Stimulated activated CD8-positive, alpha-beta memory T cell treated with anti-CD3 and anti-CD28 coated beads, Interleukin-2, amount 100 ng/mL, for 48 hours (primary cell): ENCODE measurements around the gene TRPV6.
A peak's percentile ranks its signal among the peaks of the same experiment; 100 is the strongest.

Source experiments
- DNase-seq, 2 donors: peaks; one replicate each; pipeline ENCODE4 v3.0.0-alpha.2; 2020; ENCODE audit warnings: low read depth in 2 of 2

Gene TRPV6

GRCh38 chr7:142868986-142869415, 16.5 kb downstream of the TRPV6 start:
- no peak for DNase-seq

GRCh38 chr7:142868188-142868985, 17.2 kb downstream of the TRPV6 start:
- no peak for DNase-seq

- DNase-seq: no peak
These were observed 18.0 kb downstream of the TRPV6 start for GRCh38 chr7:142867398-142868187.

GRCh38 chr7:142867097-142867378, 18.5 kb downstream of the TRPV6 start:
- no peak for DNase-seq

GRCh38 chr7:142866361-142867096, 19.0 kb downstream of the TRPV6 start:
- no peak for DNase-seq

GRCh38 chr7:142865766-142866165, 19.8 kb downstream of the TRPV6 start:
- no peak for DNase-seq

GRCh38 chr7:142864980-142865747, 20.4 kb downstream of the TRPV6 start:
- no peak for DNase-seq

GRCh38 chr7:142863891-142864685, 21.5 kb downstream of the TRPV6 start:
- no peak for DNase-seq

- DNase-seq: no peak
These were observed 22.7 kb downstream of the TRPV6 start for GRCh38 chr7:142862786-142863400.

- DNase-seq: no peak
These were observed 23.2 kb downstream of the TRPV6 start for GRCh38 chr7:142862351-142862750.

- no peak for DNase-seq
These were observed 24.6 kb downstream of the TRPV6 start for GRCh38 chr7:142860968-142861367.

GRCh38 chr7:142859829-142860228, 25.7 kb downstream of the TRPV6 start:
- no peak for DNase-seq

- DNase-seq: no peak
These were observed 26.1 kb downstream of the TRPV6 start for GRCh38 chr7:142859411-142859810.

- DNase-seq: no peak
These were observed 27.9 kb downstream of the TRPV6 start for GRCh38 chr7:142857625-142858024.

GRCh38 chr7:142856565-142857245, 28.8 kb downstream of the TRPV6 start:
- DNase-seq: no peak

GRCh38 chr7:142855756-142856564, 29.6 kb downstream of the TRPV6 start:
- DNase-seq: no peak

GRCh38 chr7:142855114-142855743, 30.3 kb downstream of the TRPV6 start:
- DNase-seq: no peak

GRCh38 chr7:142854372-142855113, 31.0 kb downstream of the TRPV6 start, which contains the start of gene EPHB6:
Gene EPHB6 (plus strand): TSS chr7:142855076. CDS start chr7:142863228, 8,152 bp downstream.
- peak; percentile 50 to 59 for DNase-seq
